ENCODE results near the gene CHI3L1. TPM values are rescaled to one million over a fixed set of nuclear protein-coding genes. Genes with fewer than 3 reads are reported as not detected.

CHI3L1 gene
- polyA plus RNA-seq, 4 donors, result 0.71 to 12.3 (median 9.7) TPM

DNA sequence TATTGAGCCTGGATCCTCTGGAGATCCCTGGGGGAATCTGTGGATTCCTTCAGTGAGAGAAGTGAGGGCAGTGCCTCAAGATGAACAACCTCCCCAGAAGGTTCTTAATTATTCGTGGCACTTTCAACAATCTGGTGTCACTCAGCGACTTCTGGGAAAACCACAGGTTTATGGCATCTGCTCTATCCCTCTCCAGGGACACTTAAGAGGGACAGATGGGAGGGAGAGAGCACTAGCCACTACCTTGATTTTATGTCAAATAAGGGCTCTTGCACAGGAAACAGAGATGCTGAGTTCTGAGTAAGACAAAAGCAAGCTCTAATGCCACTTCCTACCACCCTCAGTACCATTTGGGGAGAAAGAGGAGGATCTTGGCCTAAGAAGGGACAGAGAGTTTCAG, 21.2 kb upstream of the CHI3L1 start:
- DNase-seq (ENCODE audit: low read depth in 4 of 4, low spot score in 3 of 4), result no peak

DNA sequence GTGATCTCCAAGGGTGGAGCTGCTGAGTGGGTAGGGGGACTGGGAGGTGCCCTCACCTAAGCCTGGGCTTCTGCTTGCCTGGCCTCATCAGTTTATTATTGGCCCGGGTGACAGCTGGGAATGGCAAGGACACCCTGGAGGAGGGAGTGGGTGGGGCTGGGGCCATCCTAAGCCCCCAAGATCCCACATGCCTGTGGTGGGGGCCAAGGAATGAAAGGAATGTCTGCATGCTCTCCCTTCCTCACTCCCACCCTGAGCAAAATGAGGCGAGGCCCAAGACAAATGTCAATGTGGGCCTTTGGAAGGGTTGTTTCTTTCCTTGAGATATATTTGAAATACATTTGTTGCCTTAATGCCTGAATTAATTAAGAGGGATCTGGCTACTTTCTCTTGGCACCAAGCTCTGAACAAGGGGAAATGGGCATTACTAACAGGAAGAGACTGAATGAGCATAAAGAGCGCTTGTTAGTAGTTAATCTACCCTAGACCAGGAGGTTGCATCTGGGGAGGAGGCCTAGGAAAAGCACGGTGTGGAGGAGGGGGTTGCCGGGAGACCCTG, 19.7 kb upstream of the CHI3L1 start:
- no peak for DNase-seq (ENCODE audit: low read depth in 4 of 4, low spot score in 3 of 4)

DNA sequence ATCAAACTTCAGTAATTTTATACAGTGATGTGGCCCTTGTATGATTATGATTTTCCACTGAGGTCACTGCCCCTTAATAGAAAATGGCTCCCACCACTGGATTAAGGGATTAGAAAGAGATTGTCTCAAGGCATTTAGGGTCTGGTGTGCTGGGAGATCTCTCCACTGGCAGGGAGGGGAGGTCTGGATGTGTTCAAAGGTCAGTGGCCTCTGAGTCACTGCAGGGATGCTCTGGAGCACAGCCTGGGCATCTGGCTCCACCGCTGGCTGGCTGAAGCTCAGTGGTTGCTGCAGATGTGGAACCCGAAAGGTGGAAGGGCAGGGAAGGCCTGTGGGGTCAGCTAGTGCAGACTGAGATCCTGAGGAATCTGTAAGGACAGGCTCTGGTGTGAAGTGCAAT, 18.3 kb upstream of the CHI3L1 start:
- DNase-seq (ENCODE audit: low read depth in 4 of 4, low spot score in 3 of 4), result no peak

DNA sequence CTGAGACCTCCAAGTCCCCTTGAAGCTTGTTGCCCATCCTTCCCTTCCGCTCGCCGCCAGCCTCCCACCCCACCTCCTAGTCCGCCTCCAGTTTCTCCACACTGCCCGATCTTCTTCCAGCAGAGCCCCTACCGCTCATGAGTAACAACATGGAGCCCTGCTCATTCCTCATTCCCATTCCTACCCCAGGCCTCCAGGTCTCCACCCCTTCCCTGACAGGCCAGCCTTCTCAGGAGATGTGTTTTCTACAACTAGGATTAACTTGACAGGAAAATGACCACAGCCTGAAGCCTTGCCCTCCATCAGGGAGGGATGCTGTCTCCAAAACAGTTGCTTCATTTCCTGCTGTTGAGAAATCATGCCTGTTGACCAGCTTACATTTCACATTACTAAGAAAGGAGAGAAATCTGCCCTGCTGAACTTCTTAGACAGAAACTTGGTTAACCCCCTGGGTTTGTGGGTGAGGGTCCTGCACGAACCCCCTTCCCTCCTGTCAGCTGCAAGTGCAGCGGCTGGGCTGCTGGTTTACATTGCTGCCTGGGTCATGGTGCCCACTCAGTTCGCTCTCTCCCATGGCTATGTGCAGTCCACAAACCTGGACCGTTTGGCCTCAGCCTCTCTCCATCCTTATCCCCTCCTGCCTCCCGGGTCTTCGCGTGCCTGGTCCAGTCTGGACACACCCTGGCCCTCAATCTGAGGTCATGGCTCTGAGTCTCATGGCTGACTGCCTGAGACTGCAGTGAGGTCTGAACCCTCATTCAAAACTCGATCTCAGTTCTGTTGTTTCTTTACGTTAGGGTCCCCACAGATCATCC, 16.1 kb upstream of the CHI3L1 start:
- DNase-seq (ENCODE audit: low read depth in 4 of 4, low spot score in 3 of 4), result peak in 1 of 4 donors; percentile 26

DNA sequence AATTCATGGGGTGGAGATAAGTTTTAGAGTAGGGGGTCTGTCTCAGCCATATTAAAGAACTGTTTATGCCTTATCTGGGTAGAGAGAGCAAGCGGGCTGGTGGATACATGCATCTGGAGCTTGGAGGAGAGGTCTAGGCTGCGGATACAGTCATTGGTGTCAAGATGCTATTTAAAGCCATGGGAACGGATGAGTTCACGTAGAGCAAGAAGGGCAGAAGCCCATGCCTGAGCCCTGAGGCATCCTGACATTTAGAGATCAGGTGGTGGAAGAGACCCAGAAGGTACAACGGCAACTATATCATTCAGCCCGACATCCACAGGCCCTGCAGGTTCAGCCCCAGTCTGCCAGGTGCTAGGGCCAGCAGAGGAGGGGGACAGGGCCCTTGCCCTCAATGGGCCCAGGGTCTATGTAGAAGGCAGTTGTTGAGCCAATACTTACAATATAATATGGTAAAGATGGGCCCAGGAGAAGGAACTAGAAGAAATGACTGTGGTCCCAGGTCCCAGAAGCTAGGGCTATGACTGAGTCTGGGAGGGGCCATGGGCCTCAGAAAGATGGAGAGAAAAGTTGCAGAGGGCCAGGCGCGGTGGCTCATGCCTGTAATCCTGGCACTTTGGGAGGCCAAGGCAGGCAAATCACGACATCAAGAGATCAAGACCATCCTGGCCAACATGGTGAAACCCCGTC, 15.2 kb upstream of the CHI3L1 start:
- DNase-seq (ENCODE audit: low read depth in 4 of 4, low spot score in 3 of 4), result no peak

DNA sequence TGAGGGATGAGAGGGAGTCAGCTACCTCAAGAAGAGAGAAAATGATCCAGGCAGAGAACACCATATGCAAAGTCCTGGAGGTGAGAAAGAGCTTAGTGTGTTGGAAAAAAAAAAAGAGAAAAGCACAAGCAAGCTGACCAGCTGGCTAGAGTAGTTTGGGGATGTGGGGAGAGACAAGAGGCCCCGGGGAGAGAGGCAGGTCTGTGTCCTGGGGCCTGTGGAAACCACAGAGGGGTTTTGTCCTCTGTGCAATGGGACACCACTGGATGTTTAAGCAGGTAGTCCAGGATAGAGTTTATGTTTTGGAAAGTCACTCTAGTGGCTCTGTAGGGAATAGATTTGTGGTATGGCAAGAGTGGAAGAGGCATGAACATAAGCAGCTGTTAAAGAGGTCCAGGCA, 14.4 kb upstream of the CHI3L1 start:
- DNase-seq (ENCODE audit: low read depth in 4 of 4, low spot score in 3 of 4), result no peak

DNA sequence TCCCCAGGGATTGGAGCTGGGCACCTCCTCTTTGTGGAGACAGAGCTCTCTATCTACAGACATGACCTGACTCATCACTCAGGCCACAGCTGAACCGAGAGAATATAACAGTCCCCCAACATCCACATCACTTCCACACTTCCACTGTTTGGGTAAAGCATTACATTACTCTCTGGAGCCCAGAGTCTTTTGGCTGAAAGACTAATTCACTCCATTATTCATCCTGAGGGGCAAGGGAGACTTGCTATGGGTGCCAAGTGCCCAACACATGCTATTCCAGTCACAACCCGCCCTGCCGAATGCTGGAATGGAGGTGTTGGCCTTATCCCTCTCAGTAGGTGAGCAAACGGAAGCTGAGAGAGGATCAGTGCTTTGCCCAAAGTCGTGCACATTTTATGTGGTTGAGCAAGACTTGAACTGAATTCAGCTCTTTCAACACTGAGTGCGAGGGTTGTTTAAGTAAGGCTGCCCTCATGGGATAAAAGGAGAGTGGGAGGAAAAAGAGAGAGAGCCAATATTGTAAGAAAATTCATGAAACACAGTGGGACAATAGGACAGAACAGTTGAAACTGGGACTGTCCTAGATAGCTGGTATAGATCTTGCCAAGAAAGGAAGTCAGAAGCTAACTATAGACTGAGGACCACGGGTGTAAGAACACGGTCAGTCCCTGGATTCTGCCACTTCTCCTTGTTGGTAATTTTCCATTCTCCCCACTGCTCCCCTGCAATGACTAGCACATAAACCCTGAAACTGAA, 13.5 kb upstream of the CHI3L1 start:
- no peak for DNase-seq (ENCODE audit: low read depth in 4 of 4, low spot score in 3 of 4)

DNA sequence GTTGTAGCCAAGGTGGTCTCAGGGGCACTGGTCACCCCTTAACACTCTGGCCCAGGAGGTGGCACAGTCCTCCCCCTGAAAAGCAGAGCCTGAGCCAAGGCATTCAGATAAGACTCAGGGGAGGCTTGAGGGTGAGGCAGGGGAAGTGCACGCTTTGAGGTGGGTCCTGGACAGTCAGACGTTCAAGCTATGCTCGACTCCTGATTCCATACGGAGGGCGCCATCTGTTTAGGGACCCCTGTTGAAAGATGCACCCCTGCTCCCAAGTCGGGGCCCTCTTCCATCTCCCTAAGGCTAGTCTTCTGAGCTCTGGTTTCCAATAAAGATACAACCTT, 12.9 kb upstream of the CHI3L1 start:
- no peak for DNase-seq (ENCODE audit: low read depth in 4 of 4, low spot score in 3 of 4)

DNA sequence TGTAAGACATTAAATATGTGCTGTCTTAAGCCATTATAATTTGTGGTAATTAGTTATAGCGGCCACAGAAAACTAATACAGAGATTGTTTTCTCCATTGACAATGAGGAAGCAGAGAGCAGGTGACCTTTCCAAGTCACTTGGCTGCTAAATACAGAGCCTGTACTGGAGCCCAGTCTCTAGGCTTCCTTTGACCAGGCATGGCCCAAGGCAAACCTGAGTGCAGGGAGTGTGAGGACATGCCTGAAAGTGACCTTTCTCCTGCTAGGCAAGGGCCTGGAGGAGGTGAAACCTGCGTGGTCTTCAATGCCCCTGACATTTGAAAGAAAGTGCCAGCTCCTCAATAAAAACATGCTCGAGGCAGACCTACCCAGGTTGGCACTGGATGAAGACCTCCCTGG, 12.5 kb upstream of the CHI3L1 start:
- DNase-seq (ENCODE audit: low read depth in 4 of 4, low spot score in 3 of 4), result no peak

DNA sequence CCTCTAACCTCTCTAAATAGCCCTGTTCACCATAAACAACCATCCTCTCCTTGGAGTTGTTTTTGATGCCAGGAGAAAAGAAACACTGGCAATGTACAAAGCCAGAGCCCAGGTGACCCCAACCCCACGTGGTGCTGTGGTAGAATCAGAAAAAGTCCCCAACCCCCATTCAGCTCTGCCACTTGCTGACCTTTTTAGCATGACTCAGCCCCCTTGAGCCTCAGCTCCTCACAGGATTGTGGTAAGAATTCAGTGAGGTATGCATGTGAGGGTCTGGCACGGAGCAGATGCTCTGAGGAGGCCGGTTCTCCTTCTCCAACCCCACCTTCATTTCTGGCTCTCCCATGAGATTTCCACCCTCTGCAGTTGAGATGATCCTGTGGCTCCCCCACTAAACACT, 11.1 kb upstream of the CHI3L1 start:
- DNase-seq (ENCODE audit: low read depth in 4 of 4, low spot score in 3 of 4), result no peak

DNA sequence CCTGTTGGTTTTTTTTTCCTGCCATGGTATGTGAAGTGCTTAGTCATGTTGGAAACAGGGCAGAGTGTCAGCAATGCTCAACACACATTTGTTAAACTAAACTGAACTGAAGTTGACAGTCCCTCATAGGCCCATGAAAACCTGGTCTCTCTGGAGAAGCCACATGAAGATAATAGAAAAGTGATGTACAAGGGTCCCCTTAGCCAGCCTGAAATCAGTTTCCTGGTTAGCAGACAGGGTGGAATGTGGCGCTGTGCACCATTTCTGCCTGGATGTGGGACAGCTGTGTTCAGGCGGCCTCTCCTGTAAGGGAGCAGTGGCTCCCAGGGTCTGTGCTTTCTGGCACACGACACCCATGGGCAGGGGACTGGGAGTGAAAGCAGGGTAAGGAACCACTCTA, 9.9 kb upstream of the CHI3L1 start:
- no peak for DNase-seq (ENCODE audit: low read depth in 4 of 4, low spot score in 3 of 4)

DNA sequence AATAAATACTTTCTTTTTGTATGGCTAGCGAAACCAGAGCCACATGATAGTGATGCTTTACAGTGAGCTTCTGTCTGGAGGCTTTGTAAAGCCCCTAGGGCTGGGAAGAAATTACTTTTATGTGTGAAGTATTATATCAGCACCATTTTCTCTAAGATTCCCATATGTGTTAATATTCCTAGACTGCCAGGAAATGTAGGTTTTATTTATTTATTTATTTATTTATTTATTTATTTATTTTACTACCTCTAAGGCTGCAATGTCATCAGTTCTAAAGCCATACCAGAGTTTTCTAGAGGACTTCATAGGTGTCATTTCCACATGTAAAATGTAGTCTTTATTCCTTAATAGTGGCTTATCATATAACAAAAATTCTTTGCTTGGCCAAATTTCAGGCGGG, 4.4 kb upstream of the CHI3L1 start:
- DNase-seq (ENCODE audit: low read depth in 4 of 4, low spot score in 3 of 4), result no peak

DNA sequence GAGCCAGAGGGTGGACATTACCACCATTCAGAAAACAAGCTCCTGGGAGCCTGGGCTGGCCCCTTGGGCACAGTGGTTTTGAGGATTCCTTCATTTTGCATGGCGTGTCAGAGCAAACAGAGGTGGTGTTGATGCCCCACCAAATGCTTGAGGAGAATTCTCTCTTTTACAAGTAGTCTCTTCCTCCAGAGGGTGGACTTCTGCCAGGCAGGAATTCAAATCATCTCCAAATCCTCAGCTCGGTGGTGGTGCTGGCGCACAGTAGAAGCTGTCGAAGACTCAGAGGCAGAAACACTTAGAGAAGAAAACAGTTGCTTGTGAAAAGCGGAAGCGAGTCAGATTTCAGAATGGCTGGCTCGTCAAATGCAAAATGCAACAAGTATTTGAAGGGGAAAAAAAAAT, 3.4 kb upstream of the CHI3L1 start:
- no peak for DNase-seq (ENCODE audit: low read depth in 4 of 4, low spot score in 3 of 4)

DNA sequence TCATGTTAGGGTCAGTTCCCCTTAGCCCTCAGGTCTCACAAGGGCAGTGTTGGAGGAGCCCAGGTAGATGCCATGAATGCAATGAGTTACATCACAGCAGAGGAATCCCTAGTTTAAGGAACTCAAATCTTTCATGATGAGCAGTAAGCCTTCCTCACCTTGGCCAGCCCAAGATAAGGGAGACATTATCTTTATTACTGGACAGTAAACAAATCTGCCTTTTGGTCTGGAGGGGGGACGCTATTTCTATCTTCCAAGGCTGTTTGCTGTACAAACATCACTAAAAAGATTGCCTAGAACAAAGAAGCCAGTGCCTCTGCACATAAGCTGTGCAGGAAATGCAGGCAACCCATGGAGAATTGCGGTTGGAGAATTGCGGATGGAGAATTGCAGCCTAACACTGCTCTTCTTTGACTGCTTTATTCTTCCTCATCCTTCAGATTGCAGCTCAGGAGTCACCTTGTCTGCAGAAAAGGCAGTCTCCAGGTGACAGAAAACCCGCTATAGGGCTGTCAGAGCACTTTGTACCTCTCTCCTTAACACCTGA, 2.3 kb upstream of the CHI3L1 start:
- no peak for DNase-seq (ENCODE audit: low read depth in 4 of 4, low spot score in 3 of 4)

DNA sequence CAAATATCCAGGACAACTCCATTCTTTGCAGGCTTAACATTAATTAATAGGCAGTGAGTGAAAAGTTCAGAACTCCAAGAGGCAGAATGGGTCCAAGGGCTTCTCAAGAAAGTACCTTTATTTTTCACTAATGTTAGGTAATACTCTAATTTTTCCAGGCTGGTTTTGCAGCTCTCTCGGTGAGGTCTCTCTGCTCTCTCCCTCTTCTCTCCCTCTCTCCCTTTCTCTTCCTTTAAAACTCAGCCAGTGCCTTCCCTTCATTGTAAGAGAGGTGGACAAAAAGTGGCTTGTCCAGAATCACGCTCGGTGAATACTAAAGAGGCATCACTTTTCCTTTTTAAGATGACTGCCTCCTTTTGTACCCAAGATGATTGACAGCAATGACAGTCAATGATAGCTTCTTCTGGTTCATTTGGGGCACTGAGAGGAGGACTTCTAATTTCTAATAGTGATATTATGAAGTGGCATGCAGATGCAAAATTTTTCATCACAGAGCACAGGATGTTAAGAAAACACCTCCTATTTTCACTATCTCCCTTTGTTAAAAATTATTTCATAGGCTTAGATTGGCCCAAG, 1.3 kb upstream of the CHI3L1 start:
- no peak for DNase-seq (ENCODE audit: low read depth in 4 of 4, low spot score in 3 of 4)

DNA sequence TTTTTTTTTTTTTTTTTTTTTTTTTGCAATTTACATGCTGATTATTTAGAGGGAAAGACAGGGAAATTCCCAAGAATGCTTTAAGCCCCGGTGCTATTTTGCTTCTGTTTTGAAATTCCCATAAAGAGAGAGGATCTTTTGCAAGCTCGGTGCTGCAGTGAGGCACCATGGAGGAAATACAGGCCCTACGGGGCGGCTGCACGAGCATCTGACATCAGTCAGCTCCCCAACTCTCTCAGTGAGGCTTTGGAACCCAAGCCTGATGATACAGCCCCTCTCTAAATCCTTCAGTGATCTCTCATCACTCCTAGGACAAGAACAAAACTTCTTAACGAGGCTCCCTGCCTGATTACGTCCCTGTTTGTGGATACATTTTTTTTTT, 791 bp upstream of the CHI3L1 start:
- DNase-seq (ENCODE audit: low read depth in 4 of 4, low spot score in 3 of 4), result no peak

DNA sequence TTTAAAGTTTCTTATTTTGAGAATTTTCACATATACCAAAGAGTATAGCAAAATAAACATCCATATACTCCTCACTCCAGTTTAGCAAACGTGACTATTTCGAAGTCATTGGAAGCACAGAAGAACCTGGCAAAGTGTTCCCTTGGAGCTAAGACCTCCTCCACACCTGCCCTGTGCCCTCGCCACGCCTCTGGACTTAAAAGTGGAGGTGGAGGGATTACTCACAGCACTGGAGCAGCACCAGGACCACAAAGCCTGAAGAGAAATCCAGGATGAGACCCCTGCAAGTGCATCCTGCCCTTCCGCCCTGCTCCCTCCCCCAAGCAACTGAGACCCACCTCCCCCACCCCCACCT, 436 bp downstream of the CHI3L1 start:
- DNase-seq (ENCODE audit: low read depth in 4 of 4, low spot score in 3 of 4), result no peak

DNA sequence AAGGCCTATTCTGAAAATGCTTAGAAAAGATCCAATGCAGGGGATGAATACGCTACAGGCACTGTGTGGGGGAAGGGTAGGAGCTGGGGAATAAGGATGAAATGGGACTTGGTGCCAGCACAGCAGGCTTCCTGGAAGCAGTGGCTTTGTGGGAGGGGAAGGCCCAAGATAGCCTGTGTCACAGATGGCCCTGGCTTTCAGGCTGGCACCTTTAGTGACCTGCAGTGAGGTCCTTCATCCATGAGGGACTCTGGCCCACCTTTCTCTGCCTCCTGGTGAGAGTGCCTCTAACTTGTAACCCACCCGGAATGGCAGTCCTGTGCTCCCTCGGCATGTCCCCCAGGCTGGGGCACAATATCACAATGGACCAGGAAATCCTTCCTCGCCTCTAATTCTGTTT, 919 bp downstream of the CHI3L1 start:
- DNase-seq (ENCODE audit: low read depth in 4 of 4, low spot score in 3 of 4), result no peak

DNA sequence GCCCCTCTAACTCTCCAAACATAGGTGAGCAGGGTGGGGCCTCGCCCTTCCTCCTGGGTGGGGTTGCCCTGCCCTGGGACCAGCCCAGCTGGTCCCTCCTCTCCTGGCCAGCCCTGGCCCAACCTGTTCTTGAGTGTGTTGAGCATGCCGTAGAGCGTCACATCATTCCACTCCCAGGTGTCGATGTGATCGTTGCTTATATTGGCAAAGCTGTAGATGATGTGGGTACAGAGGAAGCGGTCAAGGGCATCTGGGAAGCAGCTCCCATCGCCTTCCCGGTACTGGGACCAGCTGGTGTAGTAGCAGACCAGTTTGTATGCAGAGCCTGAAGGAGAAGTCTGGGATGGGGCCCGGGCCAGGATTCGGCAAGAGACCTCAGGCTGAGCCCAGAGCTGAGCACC, 1.4 kb downstream of the CHI3L1 start:
- DNase-seq (ENCODE audit: low read depth in 4 of 4, low spot score in 3 of 4), result no peak

DNA sequence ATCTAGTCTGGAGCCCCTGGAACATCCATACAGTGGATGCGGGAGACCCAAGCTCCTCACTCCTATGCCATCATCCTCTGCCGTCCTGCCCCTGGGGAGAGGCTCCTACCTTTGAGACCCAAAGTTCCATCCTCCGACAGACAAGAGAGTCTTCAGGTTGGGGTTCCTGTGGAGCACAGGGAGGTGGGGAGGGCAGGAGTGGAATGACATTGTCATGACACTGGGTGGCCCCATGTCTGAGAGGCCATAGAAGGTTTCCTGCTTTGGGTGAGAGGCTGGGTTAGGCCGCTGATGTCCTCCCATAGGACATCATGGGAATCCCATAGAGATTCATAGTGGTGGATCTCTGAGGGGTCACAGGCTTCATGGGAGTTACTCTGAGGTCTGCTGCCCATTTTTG, 2.0 kb downstream of the CHI3L1 start:
- no peak for DNase-seq (ENCODE audit: low read depth in 4 of 4, low spot score in 3 of 4)

DNA sequence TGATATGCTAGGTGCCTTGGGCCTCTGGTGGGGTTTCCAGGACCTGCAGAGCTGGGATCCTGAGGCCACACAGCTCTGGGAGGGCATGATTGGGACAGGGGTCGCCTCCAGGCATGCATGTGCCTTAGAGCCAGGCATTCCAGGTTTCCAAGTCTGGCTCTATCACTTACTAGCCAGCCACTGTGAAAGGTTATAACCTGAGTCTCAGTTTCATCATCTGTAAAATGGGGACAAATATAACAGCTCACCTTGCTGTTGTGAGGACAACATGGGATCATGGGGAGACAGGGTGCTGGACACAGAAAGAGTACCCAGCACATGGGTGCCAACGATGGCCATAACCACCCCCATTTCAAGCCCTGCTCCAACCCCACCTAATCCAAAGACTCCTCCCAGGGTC, 2.7 kb downstream of the CHI3L1 start:
- no peak for DNase-seq (ENCODE audit: low read depth in 4 of 4, low spot score in 3 of 4)
